ENCODE measurements around the gene HK2. TPM values are rescaled to one million over a fixed set of nuclear protein-coding genes. Genes with fewer than 3 reads are reported as not detected.

HK2 gene
- total and polyA plus RNA-seq, 5 donors from 2014 or later, result 2.7 to 11.4 (median 4.9) TPM

DNA sequence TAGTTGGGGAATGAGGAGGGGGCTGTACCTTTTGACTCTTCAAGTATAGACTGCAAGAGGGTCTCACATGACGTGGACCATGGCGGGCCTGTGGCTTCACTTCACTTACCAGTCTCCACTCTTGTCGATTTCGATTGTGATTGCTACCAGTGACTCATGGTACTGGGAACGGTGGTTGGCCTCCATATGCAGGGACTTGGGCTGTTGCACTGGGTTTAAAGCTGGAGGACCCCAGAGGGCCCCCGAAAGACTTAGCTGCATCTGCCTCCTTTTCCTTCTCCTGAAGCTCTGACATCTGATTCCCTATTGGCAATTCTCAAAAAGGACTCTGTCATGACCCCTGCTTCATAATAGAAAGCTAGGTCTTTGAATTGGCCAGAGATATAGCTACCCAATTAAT is 43.4 kb downstream of the HK2 start:
- H3K27ac ChIP-seq (ENCODE audit: insufficient read depth, low read length, poor library complexity, severe bottlenecking), result no peak overlapping the region
- DNase-seq (no peak), ATAC-seq (ENCODE audit: low read depth in 2 of 2) (no peak)
- H3K27me3 ChIP-seq (ENCODE audit: control insufficient read depth, insufficient read depth, low read length), result no peaks in the 10 kb centered on the region
- Mint-ChIP-seq H3K9me3 (no peaks in the 10 kb centered on the region), H3K4me3 (no peak overlapping the region), H3K36me3 (peaks cover 35% of the 10 kb centered on the region), H3K27ac (no peak overlapping the region), H3K27me3 (no peaks in the 10 kb centered on the region), H3K4me1 (peaks cover 0 to 9% (median 5%) of the 10 kb centered on the region in 4 donors)
- no peaks in the 10 kb centered on the region for H3K9me3 ChIP-seq (ENCODE audit: control insufficient read depth in 2 of 2, low read length in 2 of 2)
- peaks cover 32% of the 10 kb centered on the region for H3K36me3 ChIP-seq (ENCODE audit: control insufficient read depth, insufficient read depth, low read length)
- H3K4me3 ChIP-seq (ENCODE audit: low read depth, low read length), result no peak overlapping the region
- H3K4me1 ChIP-seq (ENCODE audit: control insufficient read depth, insufficient read depth, low read length, poor library complexity, severe bottlenecking), result peaks cover 4% of the 10 kb centered on the region

DNA sequence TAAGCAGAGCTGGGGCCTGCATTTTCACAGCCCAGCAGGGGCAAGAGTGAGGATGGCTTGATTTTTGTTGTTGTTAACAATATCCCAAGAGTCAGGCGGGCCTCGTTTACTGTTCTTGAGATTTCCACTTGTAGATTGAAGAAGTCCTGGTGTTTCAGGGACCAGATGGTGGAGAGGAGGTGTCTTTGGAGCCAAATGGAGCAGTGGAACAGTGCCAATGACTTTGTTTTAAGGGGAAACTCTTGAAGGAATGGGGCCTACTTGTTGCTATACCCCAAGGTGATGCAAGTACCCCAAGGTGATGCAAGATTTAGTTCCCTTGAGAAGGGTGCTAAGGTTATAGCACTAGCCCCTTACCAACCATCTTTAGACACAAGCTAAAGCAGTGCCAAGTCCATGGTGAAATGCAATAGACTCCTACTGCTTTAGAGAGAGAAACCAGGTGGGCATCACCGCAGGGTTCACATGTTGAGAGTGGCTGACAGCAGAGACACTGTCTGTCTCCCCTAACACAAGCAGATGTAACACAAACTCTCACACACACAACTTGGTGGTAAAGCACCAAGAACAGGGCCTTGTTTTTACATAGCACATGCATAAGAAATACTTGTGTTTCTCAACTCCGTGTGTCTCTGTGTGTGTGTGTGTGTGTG is 44.0 kb downstream of the HK2 start:
- peaks cover 4% of the 10 kb centered on the region for H3K4me1 ChIP-seq (ENCODE audit: control insufficient read depth, insufficient read depth, low read length, poor library complexity, severe bottlenecking)
- no peaks in the 10 kb centered on the region for H3K9me3 ChIP-seq (ENCODE audit: control insufficient read depth in 2 of 2, low read length in 2 of 2)
- H3K27ac ChIP-seq (ENCODE audit: insufficient read depth, low read length, poor library complexity, severe bottlenecking), result no peak overlapping the region
- Mint-ChIP-seq H3K36me3 (peaks cover 37% of the 10 kb centered on the region), H3K27ac (no peak overlapping the region), H3K27me3 (no peaks in the 10 kb centered on the region), H3K4me3 (no peak overlapping the region), H3K9me3 (no peaks in the 10 kb centered on the region), H3K4me1 (peaks cover 0 to 9% (median 5%) of the 10 kb centered on the region in 4 donors)
- H3K36me3 ChIP-seq (ENCODE audit: control insufficient read depth, insufficient read depth, low read length), result peaks cover 32% of the 10 kb centered on the region
- no peaks in the 10 kb centered on the region for H3K27me3 ChIP-seq (ENCODE audit: control insufficient read depth, insufficient read depth, low read length)
- DNase-seq, result no peak
- ATAC-seq (ENCODE audit: low read depth in 2 of 2), result no peak
- no peak overlapping the region for H3K4me3 ChIP-seq (ENCODE audit: low read depth, low read length)

DNA sequence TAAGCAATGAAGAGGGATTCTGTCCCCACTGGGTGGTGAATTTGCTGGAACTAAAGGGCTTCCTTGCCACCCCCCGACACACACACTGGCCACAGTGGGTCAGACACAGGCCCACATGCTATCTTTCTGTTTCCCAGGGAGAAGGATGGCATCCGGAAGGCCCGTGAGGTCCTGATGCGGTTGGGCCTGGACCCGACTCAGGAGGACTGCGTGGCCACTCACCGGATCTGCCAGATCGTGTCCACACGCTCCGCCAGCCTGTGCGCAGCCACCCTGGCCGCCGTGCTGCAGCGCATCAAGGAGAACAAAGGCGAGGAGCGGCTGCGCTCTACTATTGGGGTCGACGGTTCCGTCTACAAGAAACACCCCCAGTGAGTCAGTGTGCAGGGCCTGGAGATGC is 44.6 kb downstream of the HK2 start:
- ATAC-seq (ENCODE audit: low read depth in 2 of 2), result no peak
- H3K4me3 ChIP-seq (ENCODE audit: low read depth, low read length), result no peak overlapping the region
- no peaks in the 10 kb centered on the region for H3K27me3 ChIP-seq (ENCODE audit: control insufficient read depth, insufficient read depth, low read length)
- Mint-ChIP-seq H3K36me3 (peaks cover 40% of the 10 kb centered on the region), H3K27me3 (no peaks in the 10 kb centered on the region), H3K4me3 (no peak overlapping the region), H3K4me1 (peaks cover 0 to 9% (median 5%) of the 10 kb centered on the region in 4 donors), H3K27ac (no peak overlapping the region), H3K9me3 (no peaks in the 10 kb centered on the region)
- H3K36me3 ChIP-seq (ENCODE audit: control insufficient read depth, insufficient read depth, low read length), result peaks cover 37% of the 10 kb centered on the region
- H3K4me1 ChIP-seq (ENCODE audit: control insufficient read depth, insufficient read depth, low read length, poor library complexity, severe bottlenecking), result peaks cover 4% of the 10 kb centered on the region
- no peak for DNase-seq
- H3K9me3 ChIP-seq (ENCODE audit: control insufficient read depth in 2 of 2, low read length in 2 of 2), result no peaks in the 10 kb centered on the region
- no peak overlapping the region for H3K27ac ChIP-seq (ENCODE audit: insufficient read depth, low read length, poor library complexity, severe bottlenecking)

DNA sequence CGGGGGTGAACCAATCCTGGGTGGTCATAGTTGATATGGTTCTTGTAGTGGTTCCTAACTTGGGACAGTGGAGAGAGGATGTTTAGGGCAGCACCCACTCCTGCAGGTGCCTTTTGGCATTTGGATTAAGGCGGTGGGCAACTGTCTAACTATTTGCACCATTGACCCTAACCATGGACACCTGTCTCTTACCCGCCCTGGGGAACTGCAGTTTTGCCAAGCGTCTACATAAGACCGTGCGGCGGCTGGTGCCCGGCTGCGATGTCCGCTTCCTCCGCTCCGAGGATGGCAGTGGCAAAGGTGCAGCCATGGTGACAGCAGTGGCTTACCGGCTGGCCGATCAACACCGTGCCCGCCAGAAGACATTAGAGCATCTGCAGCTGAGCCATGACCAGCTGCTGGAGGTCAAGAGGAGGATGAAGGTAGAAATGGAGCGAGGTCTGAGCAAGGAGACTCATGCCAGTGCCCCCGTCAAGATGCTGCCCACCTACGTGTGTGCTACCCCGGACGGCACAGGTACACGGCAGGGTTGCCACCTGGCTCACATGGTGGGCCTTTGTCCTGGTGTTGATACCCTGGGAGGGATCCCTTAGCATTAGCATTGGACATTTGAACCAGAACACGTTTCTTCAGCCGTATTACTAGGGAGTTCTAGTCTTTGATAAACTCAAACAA is 46.3 kb downstream of the HK2 start:
- ATAC-seq (ENCODE audit: low read depth in 2 of 2) (no peak), DNase-seq (no peak)
- no peak overlapping the region for H3K27ac ChIP-seq (ENCODE audit: insufficient read depth, low read length, poor library complexity, severe bottlenecking)
- H3K4me1 Mint-ChIP-seq, result peaks cover 0 to 9% (median 5%) of the 10 kb centered on the region in 4 donors
- no peak overlapping the region for H3K27ac Mint-ChIP-seq
- no peak overlapping the region for H3K4me3 Mint-ChIP-seq
- no peaks in the 10 kb centered on the region for H3K9me3 Mint-ChIP-seq
- no peak overlapping the region for H3K4me3 ChIP-seq (ENCODE audit: low read depth, low read length)
- H3K27me3 ChIP-seq (ENCODE audit: control insufficient read depth, insufficient read depth, low read length), result no peaks in the 10 kb centered on the region
- peaks cover 4% of the 10 kb centered on the region for H3K4me1 ChIP-seq (ENCODE audit: control insufficient read depth, insufficient read depth, low read length, poor library complexity, severe bottlenecking)
- H3K9me3 ChIP-seq (ENCODE audit: control insufficient read depth in 2 of 2, low read length in 2 of 2), result no peaks in the 10 kb centered on the region
- no peaks in the 10 kb centered on the region for H3K27me3 Mint-ChIP-seq
- H3K36me3 Mint-ChIP-seq, result peaks cover 40% of the 10 kb centered on the region
- H3K36me3 ChIP-seq (ENCODE audit: control insufficient read depth, insufficient read depth, low read length), result peaks cover 48% of the 10 kb centered on the region

DNA sequence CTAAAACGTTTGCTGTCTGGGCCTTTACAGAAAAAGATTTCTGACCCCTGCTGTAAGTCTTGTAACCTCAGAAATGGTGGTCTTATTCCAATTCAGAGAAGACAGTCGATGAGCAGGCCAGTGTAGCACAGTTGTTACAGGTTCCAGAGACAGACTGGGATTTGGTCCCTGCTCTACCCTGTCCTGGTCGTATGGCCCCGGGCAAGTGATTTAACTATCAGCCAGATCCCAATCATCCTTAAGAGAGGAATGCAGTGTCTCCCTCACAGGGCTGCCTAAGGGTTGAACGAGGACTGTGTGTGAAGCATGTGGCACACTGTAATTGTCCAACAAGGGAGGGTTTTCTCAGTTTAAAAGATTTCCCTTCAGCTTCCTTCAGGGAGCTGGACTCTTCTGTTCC is 47.2 kb downstream of the HK2 start:
- Mint-ChIP-seq H3K27me3 (no peaks in the 10 kb centered on the region), H3K36me3 (peaks cover 46% of the 10 kb centered on the region), H3K27ac (no peak overlapping the region), H3K4me1 (peaks cover 0 to 5% (median 3%) of the 10 kb centered on the region in 4 donors), H3K4me3 (no peak overlapping the region), H3K9me3 (no peaks in the 10 kb centered on the region)
- H3K4me1 ChIP-seq (ENCODE audit: control insufficient read depth, insufficient read depth, low read length, poor library complexity, severe bottlenecking), result peaks cover 1% of the 10 kb centered on the region
- H3K36me3 ChIP-seq (ENCODE audit: control insufficient read depth, insufficient read depth, low read length), result peaks cover 58% of the 10 kb centered on the region
- H3K9me3 ChIP-seq (ENCODE audit: control insufficient read depth in 2 of 2, low read length in 2 of 2), result no peaks in the 10 kb centered on the region
- no peak overlapping the region for H3K27ac ChIP-seq (ENCODE audit: insufficient read depth, low read length, poor library complexity, severe bottlenecking)
- DNase-seq (no peak), ATAC-seq (ENCODE audit: low read depth in 2 of 2) (no peak)
- no peaks in the 10 kb centered on the region for H3K27me3 ChIP-seq (ENCODE audit: control insufficient read depth, insufficient read depth, low read length)
- no peak overlapping the region for H3K4me3 ChIP-seq (ENCODE audit: low read depth, low read length)

DNA sequence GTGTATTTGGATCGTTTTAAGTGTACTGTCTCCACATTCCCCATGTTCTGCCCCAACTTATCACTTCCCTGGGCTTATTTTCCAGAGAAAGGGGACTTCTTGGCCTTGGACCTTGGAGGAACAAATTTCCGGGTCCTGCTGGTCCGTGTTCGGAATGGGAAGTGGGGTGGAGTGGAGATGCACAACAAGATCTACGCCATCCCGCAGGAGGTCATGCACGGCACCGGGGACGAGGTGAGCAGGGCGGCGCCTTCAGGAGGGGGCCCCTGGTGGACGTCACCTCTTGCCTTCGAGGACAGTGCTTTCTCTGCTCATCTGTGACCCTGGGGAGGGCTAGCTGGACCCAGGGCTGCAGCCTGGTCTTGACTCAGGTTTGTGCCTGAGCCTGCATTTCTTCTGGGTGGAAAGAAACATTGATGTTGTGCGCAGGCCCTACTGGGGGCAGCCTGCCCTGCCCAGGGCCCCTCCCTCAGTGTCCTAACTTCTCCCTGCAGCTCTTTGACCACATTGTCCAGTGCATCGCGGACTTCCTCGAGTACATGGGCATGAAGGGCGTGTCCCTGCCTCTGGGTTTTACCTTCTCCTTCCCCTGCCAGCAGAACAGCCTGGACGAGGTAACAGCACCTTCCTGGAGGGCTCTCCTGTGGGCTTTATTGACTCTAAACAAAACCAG is 47.8 kb downstream of the HK2 start:
- no peaks in the 10 kb centered on the region for H3K27me3 Mint-ChIP-seq
- no peak overlapping the region for H3K4me3 Mint-ChIP-seq
- H3K27me3 ChIP-seq (ENCODE audit: control insufficient read depth, insufficient read depth, low read length), result no peaks in the 10 kb centered on the region
- H3K4me1 ChIP-seq (ENCODE audit: control insufficient read depth, insufficient read depth, low read length, poor library complexity, severe bottlenecking), result no peaks in the 10 kb centered on the region
- no peak overlapping the region for H3K4me3 ChIP-seq (ENCODE audit: low read depth, low read length)
- H3K36me3 Mint-ChIP-seq, result peaks cover 49% of the 10 kb centered on the region
- ATAC-seq (ENCODE audit: low read depth in 2 of 2) (no peak), DNase-seq (no peak)
- H3K4me1 Mint-ChIP-seq, result no peaks in the 10 kb centered on the region
- no peak overlapping the region for H3K27ac ChIP-seq (ENCODE audit: insufficient read depth, low read length, poor library complexity, severe bottlenecking)
- H3K36me3 ChIP-seq (ENCODE audit: control insufficient read depth, insufficient read depth, low read length), result peaks cover 64% of the 10 kb centered on the region
- H3K9me3 ChIP-seq (ENCODE audit: control insufficient read depth in 2 of 2, low read length in 2 of 2), result no peaks in the 10 kb centered on the region
- no peak overlapping the region for H3K27ac Mint-ChIP-seq
- H3K9me3 Mint-ChIP-seq, result no peaks in the 10 kb centered on the region

DNA sequence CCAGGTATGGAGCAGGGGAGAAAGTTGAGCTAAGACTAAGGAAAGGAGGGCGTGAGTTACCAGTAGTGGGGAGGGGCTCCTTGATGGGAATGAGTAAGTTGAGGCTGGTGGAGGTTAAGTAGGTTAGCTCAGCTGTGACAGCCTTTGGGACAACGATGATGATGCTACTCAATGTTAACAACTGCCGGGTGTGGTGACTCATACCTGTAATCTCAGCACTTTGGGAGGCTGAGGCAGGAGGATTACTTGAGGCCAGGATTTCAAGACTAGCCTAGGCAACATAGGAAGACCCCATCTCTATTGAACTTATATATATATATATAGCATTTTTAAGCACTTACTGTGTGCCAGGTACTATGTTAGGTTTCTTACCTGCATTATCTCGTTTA is 48.4 kb downstream of the HK2 start:
- DNase-seq, result no peak
- no peaks in the 10 kb centered on the region for H3K9me3 ChIP-seq (ENCODE audit: control insufficient read depth in 2 of 2, low read length in 2 of 2)
- Mint-ChIP-seq H3K4me3 (no peak overlapping the region), H3K9me3 (no peaks in the 10 kb centered on the region), H3K4me1 (no peaks in the 10 kb centered on the region), H3K27me3 (no peaks in the 10 kb centered on the region), H3K27ac (no peak overlapping the region), H3K36me3 (peaks cover 54% of the 10 kb centered on the region)
- no peak for ATAC-seq (ENCODE audit: low read depth in 2 of 2)
- no peak overlapping the region for H3K27ac ChIP-seq (ENCODE audit: insufficient read depth, low read length, poor library complexity, severe bottlenecking)
- H3K4me3 ChIP-seq (ENCODE audit: low read depth, low read length), result no peak overlapping the region
- H3K27me3 ChIP-seq (ENCODE audit: control insufficient read depth, insufficient read depth, low read length), result no peaks in the 10 kb centered on the region
- H3K36me3 ChIP-seq (ENCODE audit: control insufficient read depth, insufficient read depth, low read length), result peaks cover 65% of the 10 kb centered on the region
- no peaks in the 10 kb centered on the region for H3K4me1 ChIP-seq (ENCODE audit: control insufficient read depth, insufficient read depth, low read length, poor library complexity, severe bottlenecking)

All from CD4-positive, CD25-positive, alpha-beta regulatory T cell (primary cell).